Effector memory CD8-positive, alpha-beta T cell (primary cell): ENCODE data around the gene FHIT.

Source experiments
- ATAC-seq: fragments of 150-1000 bp; cut with Tn5 transposase; replicated peaks from 2 replicates; pipeline ENCODE4 v1.10.0; 2021; ENCODE audit warnings: mild to moderate bottlenecking, moderate library complexity
- DNase-seq, 3 experiments: peaks; one replicate each; pipeline ENCODE4 v3.0.0; 2021
- H3K27ac Mint-ChIP-seq, 2 donors: one replicate each; pipeline ENCODE4 v1.8.0; 2022; ENCODE audit warnings: mild to moderate bottlenecking in 2 of 2, mixed read lengths in 2 of 2, moderate library complexity in 2 of 2
- H3K27me3 Mint-ChIP-seq, 2 donors: one replicate each; pipeline ENCODE4 v1.8.0; 2022; ENCODE audit warnings: mixed read lengths in 2 of 2
- H3K36me3 Mint-ChIP-seq: one replicate; pipeline ENCODE4 v1.8.0; 2022; ENCODE audit warnings: mild to moderate bottlenecking, moderate library complexity, mixed read lengths; ENCODE audit not compliant: insufficient read depth
- H3K4me1 Mint-ChIP-seq, 2 donors: one replicate each; pipeline ENCODE4 v1.8.0; 2022; ENCODE audit warnings: low read depth in 2 of 2, mixed read lengths in 2 of 2
- H3K4me3 Mint-ChIP-seq, 2 donors: one replicate each; pipeline ENCODE4 v1.8.0; 2022; ENCODE audit warnings: mild to moderate bottlenecking in 2 of 2, mixed read lengths in 2 of 2, moderate library complexity in 2 of 2
- H3K9me3 Mint-ChIP-seq, 2 donors: one replicate each; pipeline ENCODE4 v1.8.0; 2022; ENCODE audit warnings: mixed read lengths in 2 of 2

The FHIT gene

GRCh38 chr3:61108247-61109019 is 142.8 kb downstream of the FHIT start:
- Mint-ChIP-seq H3K27me3 (no peaks in the 10 kb centered on the region), H3K4me3 (no peak overlapping the region), H3K4me1 (no peaks in the 10 kb centered on the region), H3K36me3 (no peaks in the 10 kb centered on the region), H3K27ac (no peak overlapping the region), H3K9me3 (peaks cover 5 to 14% of the 10 kb centered on the region in 2 donors)
- no peak for DNase-seq
- no peak for ATAC-seq

DNA sequence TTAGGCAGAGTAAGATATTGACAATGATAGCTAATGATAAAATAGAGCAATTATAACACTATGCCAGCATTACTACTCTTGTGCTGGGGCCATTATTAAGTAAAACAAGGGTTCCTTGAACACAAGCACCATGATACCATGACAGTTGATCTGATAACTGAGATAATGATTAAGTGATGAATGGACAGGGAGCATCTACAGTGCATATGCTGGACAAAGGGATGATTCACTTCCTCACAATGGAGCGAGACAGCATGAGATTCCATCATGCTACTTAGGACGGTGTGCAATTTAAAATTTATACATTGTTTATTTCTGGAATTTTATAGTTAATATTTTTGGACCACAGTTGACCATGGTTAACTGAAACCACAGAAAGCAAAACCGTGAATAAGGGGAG is 156.6 kb downstream of the FHIT start:
- ATAC-seq (no peak), DNase-seq (no peak)
- Mint-ChIP-seq H3K27me3 (no peaks in the 10 kb centered on the region), H3K27ac (no peak overlapping the region), H3K4me1 (no peaks in the 10 kb centered on the region), H3K36me3 (no peaks in the 10 kb centered on the region), H3K9me3 (peaks cover 4 to 7% of the 10 kb centered on the region in 2 donors), H3K4me3 (no peak overlapping the region)

DNA sequence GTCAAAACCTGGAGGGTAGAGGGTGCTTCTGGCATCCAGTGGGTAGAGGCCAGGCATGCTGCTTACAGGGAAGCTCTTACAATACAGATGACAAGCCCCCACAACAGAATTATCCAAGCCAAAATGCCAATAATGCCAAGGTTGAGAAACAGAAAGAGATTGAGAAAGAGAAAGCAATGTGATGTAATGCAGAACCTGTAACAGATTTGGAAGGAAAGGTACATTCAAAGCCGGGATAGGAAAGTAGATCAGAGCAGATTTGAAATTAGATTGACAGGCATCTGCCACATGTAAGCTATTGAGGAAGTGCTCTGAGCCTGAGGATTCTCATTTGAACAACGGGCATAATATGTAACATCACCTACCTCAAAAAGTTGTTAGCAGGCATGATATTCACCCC is 157.9 kb downstream of the FHIT start:
- H3K4me3 Mint-ChIP-seq: no peak overlapping the region
- H3K36me3 Mint-ChIP-seq: no peaks in the 10 kb centered on the region
- DNase-seq (no peak), ATAC-seq (no peak)
- peaks cover 1 to 2% of the 10 kb centered on the region in 2 donors for H3K9me3 Mint-ChIP-seq
- H3K4me1 Mint-ChIP-seq: no peaks in the 10 kb centered on the region
- H3K27me3 Mint-ChIP-seq: no peaks in the 10 kb centered on the region
- H3K27ac Mint-ChIP-seq: no peak overlapping the region

DNA sequence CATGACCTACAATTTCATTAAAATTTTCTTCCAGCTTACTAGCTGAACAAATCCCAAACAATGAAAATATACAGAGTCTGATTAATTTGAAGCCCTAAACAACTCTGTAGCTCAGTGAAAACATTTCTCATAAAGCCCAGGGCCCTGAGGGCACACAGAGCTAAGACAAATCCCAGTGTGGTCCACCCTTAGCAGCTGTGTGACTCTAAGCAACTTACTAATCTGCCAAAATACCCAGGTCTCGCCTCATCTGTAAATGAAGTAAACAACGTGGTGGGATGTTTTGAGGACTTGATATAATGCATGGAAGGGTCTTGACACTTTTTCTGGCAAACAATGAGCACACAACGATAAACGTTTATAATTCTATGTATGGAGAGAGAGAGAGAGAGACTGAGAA is 158.4 kb downstream of the FHIT start:
- H3K27me3 Mint-ChIP-seq: no peaks in the 10 kb centered on the region
- DNase-seq (no peak), ATAC-seq (no peak)
- H3K36me3 Mint-ChIP-seq: no peaks in the 10 kb centered on the region
- H3K9me3 Mint-ChIP-seq: peaks cover 0 to 2% of the 10 kb centered on the region in 2 donors
- no peak overlapping the region for H3K4me3 Mint-ChIP-seq
- no peak overlapping the region for H3K27ac Mint-ChIP-seq
- H3K4me1 Mint-ChIP-seq: no peaks in the 10 kb centered on the region

- H3K4me3 Mint-ChIP-seq: no peak overlapping the region
- no peak for DNase-seq
- H3K9me3 Mint-ChIP-seq: peaks cover 2 to 6% of the 10 kb centered on the region in 2 donors
- H3K36me3 Mint-ChIP-seq: no peaks in the 10 kb centered on the region
- H3K27ac Mint-ChIP-seq: no peak overlapping the region
- no peak for ATAC-seq
- H3K4me1 Mint-ChIP-seq: no peaks in the 10 kb centered on the region
- no peaks in the 10 kb centered on the region for H3K27me3 Mint-ChIP-seq
Measured at GRCh38 chr3:61090389-61091169, 160.7 kb downstream of the FHIT start.

- no peak for ATAC-seq
Measured at GRCh38 chr3:61087465-61087864, 163.8 kb downstream of the FHIT start.

GRCh38 chr3:61081554-61081953 is 169.7 kb downstream of the FHIT start:
- ATAC-seq (no peak), DNase-seq (no peak)
- Mint-ChIP-seq H3K9me3 (peaks cover 3 to 16% of the 10 kb centered on the region in 2 donors), H3K27ac (no peak overlapping the region), H3K4me1 (no peaks in the 10 kb centered on the region), H3K36me3 (no peaks in the 10 kb centered on the region), H3K27me3 (no peaks in the 10 kb centered on the region), H3K4me3 (no peak overlapping the region)

More at GRCh38 chr3:61087465-61087864, 163.8 kb downstream of the FHIT start:
- Mint-ChIP-seq H3K4me3 (no peak overlapping the region), H3K9me3 (peaks cover 4 to 15% of the 10 kb centered on the region in 2 donors), H3K27me3 (no peaks in the 10 kb centered on the region), H3K27ac (no peak overlapping the region), H3K4me1 (no peaks in the 10 kb centered on the region), H3K36me3 (no peaks in the 10 kb centered on the region)
- no peak for DNase-seq

GRCh38 chr3:61080737-61081445 is 170.4 kb downstream of the FHIT start:
- ATAC-seq: no peak
- H3K9me3 Mint-ChIP-seq: peaks cover 3 to 16% of the 10 kb centered on the region in 2 donors
- H3K36me3 Mint-ChIP-seq: no peaks in the 10 kb centered on the region
- no peak for DNase-seq
- H3K4me3 Mint-ChIP-seq: no peak overlapping the region
- H3K27me3 Mint-ChIP-seq: no peaks in the 10 kb centered on the region
- H3K27ac Mint-ChIP-seq: no peak overlapping the region
- H3K4me1 Mint-ChIP-seq: no peaks in the 10 kb centered on the region

DNA sequence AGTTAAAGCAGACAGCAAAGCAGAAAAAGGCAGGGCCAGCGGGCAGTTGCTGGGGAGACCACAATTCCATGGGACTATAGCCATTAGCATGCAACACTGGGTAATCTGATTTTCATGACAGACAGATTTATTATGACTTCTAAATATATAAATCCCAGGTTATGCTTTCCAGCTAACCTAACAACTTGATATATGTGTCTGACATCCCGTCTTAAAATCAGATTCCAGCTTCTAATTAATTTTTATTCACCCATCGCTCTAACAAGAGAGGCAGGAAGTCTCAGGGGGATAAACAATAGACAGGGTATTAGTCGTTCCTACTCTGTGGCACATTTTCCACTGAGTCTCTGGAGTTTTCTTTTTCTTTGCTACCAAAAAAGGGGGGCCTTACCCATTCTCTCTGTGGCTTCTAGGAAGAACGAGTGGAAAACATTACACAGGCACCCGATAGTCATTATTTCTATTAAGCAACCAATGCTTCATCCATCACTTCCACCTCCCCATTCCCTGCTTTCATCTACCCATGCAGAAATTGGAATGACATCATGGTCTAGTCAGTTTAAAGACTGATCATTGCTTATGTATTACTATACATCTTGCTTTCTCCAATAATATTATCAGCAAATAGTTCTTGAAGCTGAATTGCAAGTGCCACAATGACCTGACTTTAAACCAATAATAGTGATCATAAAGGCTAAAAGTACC is 173.1 kb downstream of the FHIT start:
- Mint-ChIP-seq H3K27me3 (no peaks in the 10 kb centered on the region), H3K27ac (no peak overlapping the region), H3K9me3 (peaks cover 1 to 8% of the 10 kb centered on the region in 2 donors), H3K4me3 (no peak overlapping the region), H3K4me1 (no peaks in the 10 kb centered on the region), H3K36me3 (no peaks in the 10 kb centered on the region)
- ATAC-seq (no peak), DNase-seq (no peak)

GRCh38 chr3:61077551-61077950 is 173.7 kb downstream of the FHIT start:
- no peak overlapping the region for H3K4me3 Mint-ChIP-seq
- H3K9me3 Mint-ChIP-seq: peaks cover 1 to 8% of the 10 kb centered on the region in 2 donors
- no peak for ATAC-seq
- H3K4me1 Mint-ChIP-seq: no peaks in the 10 kb centered on the region
- H3K27me3 Mint-ChIP-seq: no peaks in the 10 kb centered on the region
- H3K27ac Mint-ChIP-seq: no peak overlapping the region
- no peaks in the 10 kb centered on the region for H3K36me3 Mint-ChIP-seq
- DNase-seq: no peak

GRCh38 chr3:61074783-61075182 is 176.5 kb downstream of the FHIT start:
- Mint-ChIP-seq H3K4me1 (no peaks in the 10 kb centered on the region), H3K4me3 (no peak overlapping the region), H3K36me3 (no peaks in the 10 kb centered on the region), H3K9me3 (no peaks in the 10 kb centered on the region), H3K27ac (no peak overlapping the region), H3K27me3 (no peaks in the 10 kb centered on the region)
- no peak for ATAC-seq
- no peak for DNase-seq

DNA sequence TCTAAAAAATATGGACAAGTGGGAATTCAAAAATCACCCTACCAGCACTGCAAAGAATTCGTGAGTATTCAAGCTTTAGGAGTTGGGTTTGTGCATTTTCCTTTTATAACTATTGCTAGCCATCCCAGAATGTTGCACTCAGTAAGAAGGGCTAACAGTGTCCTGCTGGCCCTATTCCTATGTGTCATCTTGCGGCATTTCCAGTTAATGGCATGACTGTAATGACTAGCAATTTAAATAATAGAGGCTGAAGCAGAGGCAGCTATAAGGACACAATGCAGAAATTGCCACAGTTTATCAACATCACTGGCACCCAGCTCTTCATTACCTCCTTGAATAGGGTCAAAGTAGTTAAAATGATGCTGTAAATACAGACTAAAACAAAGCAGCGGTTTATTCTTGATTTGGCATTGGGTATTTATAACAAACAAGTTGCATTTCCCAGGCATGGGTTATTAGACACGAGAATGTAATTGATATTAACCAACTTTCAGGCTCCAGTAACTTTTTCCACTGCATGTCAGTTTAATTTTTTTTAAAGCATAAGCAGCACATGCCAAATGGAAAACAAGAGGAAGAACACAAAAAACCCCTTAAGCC is 177.6 kb downstream of the FHIT start:
- no peak overlapping the region for H3K4me3 Mint-ChIP-seq
- H3K9me3 Mint-ChIP-seq: no peaks in the 10 kb centered on the region
- H3K4me1 Mint-ChIP-seq: no peaks in the 10 kb centered on the region
- H3K36me3 Mint-ChIP-seq: no peaks in the 10 kb centered on the region
- no peak overlapping the region for H3K27ac Mint-ChIP-seq
- no peak for DNase-seq
- no peak for ATAC-seq
- no peaks in the 10 kb centered on the region for H3K27me3 Mint-ChIP-seq

- Mint-ChIP-seq H3K4me3 (no peak overlapping the region), H3K36me3 (no peaks in the 10 kb centered on the region), H3K27ac (no peak overlapping the region), H3K9me3 (no peaks in the 10 kb centered on the region), H3K4me1 (no peaks in the 10 kb centered on the region), H3K27me3 (no peaks in the 10 kb centered on the region)
- DNase-seq (no peak), ATAC-seq (no peak)
Measured at GRCh38 chr3:61068084-61068483, 183.2 kb downstream of the FHIT start.
